ENCODE measurements around the gene RPS27A.

RPS27A gene

GRCh38 chr2:55200416-55200815, 32.1 kb upstream of the RPS27A start:
- Histone ChIP-seq H3K9me3 (ENCODE audit: insufficient read depth, low read length, severe bottlenecking) (peaks cover 6% of the 10 kb centered on the region), H3K9ac (ENCODE audit: low read depth, low read length) (no peak overlapping the region), H3K4me3 (ENCODE audit: low read depth in 1 of 2, low read length in 2 of 2) (no peak overlapping the region), H4K20me1 (ENCODE audit: insufficient read depth, low read length) (no peaks in the 10 kb centered on the region), H3K27ac (ENCODE audit: low read length) (no peak overlapping the region), H3K79me2 (ENCODE audit: insufficient read depth, low read length) (no peaks in the 10 kb centered on the region), H2AFZ (ENCODE audit: low read depth, low read length) (no peak overlapping the region), H3K4me2 (ENCODE audit: insufficient read depth, low read length) (no peak overlapping the region), H3K36me3 (ENCODE audit: insufficient read depth, low read length) (peaks cover 37% of the 10 kb centered on the region; the same call in 1 of the 2 replicates), H3K27me3 (ENCODE audit: insufficient read depth, low read length, poor library complexity) (no peaks in the 10 kb centered on the region), H3K4me1 (ENCODE audit: insufficient read depth, low read length) (no peaks in the 10 kb centered on the region)
- no peak for ATAC-seq (ENCODE audit: insufficient read depth, low read depth)
- TF ChIP-seq CTCF (IDR thresholded peaks at IDR 0.05; ENCODE audit: borderline replicate concordance, extremely low read depth, low read length, poor library complexity, severe bottlenecking) (no peak), EZH2 (IDR thresholded peaks at IDR 0.05; ENCODE audit: borderline replicate concordance, low read depth, low read length, severe bottlenecking) (no peak)
- DNase-seq = no peak

GRCh38 chr2:55204536-55204935, 28.0 kb upstream of the RPS27A start:
- H3K9me3 ChIP-seq (ENCODE audit: insufficient read depth, low read length, severe bottlenecking) = peaks cover 6% of the 10 kb centered on the region
- peaks cover 18% of the 10 kb centered on the region; the same call in 1 of the 2 replicates for H3K36me3 ChIP-seq (ENCODE audit: insufficient read depth, low read length)
- no peak for TF ChIP-seq CTCF (IDR thresholded peaks at IDR 0.05; ENCODE audit: borderline replicate concordance, extremely low read depth, low read length, poor library complexity, severe bottlenecking)
- no peak for TF ChIP-seq EZH2 (IDR thresholded peaks at IDR 0.05; ENCODE audit: borderline replicate concordance, low read depth, low read length, severe bottlenecking)
- DNase-seq (no peak), ATAC-seq (ENCODE audit: insufficient read depth, low read depth) (no peak)
- H4K20me1 ChIP-seq (ENCODE audit: insufficient read depth, low read length) = no peaks in the 10 kb centered on the region
- H3K4me2 ChIP-seq (ENCODE audit: insufficient read depth, low read length) = no peak overlapping the region
- no peaks in the 10 kb centered on the region for H3K27me3 ChIP-seq (ENCODE audit: insufficient read depth, low read length, poor library complexity)
- H3K79me2 ChIP-seq (ENCODE audit: insufficient read depth, low read length) = no peaks in the 10 kb centered on the region
- H3K27ac ChIP-seq (ENCODE audit: low read length) = no peak overlapping the region
- no peaks in the 10 kb centered on the region for H3K4me1 ChIP-seq (ENCODE audit: insufficient read depth, low read length)
- no peak overlapping the region for H3K4me3 ChIP-seq (ENCODE audit: low read depth in 1 of 2, low read length in 2 of 2)
- H3K9ac ChIP-seq (ENCODE audit: low read depth, low read length) = no peak overlapping the region
- no peak overlapping the region for H2AFZ ChIP-seq (ENCODE audit: low read depth, low read length)

- H3K4me2 ChIP-seq (ENCODE audit: insufficient read depth, low read length) = no peak overlapping the region
- no peak overlapping the region for H2AFZ ChIP-seq (ENCODE audit: low read depth, low read length)
- H3K79me2 ChIP-seq (ENCODE audit: insufficient read depth, low read length) = no peaks in the 10 kb centered on the region
- H3K27ac ChIP-seq (ENCODE audit: low read length) = no peak overlapping the region
- H4K20me1 ChIP-seq (ENCODE audit: insufficient read depth, low read length) = no peaks in the 10 kb centered on the region
- H3K9ac ChIP-seq (ENCODE audit: low read depth, low read length) = no peak overlapping the region
- peaks cover 14% of the 10 kb centered on the region; the same call in 1 of the 2 replicates for H3K36me3 ChIP-seq (ENCODE audit: insufficient read depth, low read length)
- H3K9me3 ChIP-seq (ENCODE audit: insufficient read depth, low read length, severe bottlenecking) = peaks cover 6% of the 10 kb centered on the region
- DNase-seq (no peak), ATAC-seq (ENCODE audit: insufficient read depth, low read depth) (no peak)
- H3K27me3 ChIP-seq (ENCODE audit: insufficient read depth, low read length, poor library complexity) = no peaks in the 10 kb centered on the region
- TF ChIP-seq EZH2 (IDR thresholded peaks at IDR 0.05; ENCODE audit: borderline replicate concordance, low read depth, low read length, severe bottlenecking) (no peak), CTCF (IDR thresholded peaks at IDR 0.05; ENCODE audit: borderline replicate concordance, extremely low read depth, low read length, poor library complexity, severe bottlenecking) (no peak)
- H3K4me3 ChIP-seq (ENCODE audit: low read depth in 1 of 2, low read length in 2 of 2) = no peak overlapping the region
- no peaks in the 10 kb centered on the region for H3K4me1 ChIP-seq (ENCODE audit: insufficient read depth, low read length)
Observed at GRCh38 chr2:55204950-55205349, 27.5 kb upstream of the RPS27A start.

GRCh38 chr2:55213822-55214221, 18.7 kb upstream of the RPS27A start:
- TF ChIP-seq EZH2 (IDR thresholded peaks at IDR 0.05; ENCODE audit: borderline replicate concordance, low read depth, low read length, severe bottlenecking) = no peak
- no peak for TF ChIP-seq CTCF (IDR thresholded peaks at IDR 0.05; ENCODE audit: borderline replicate concordance, extremely low read depth, low read length, poor library complexity, severe bottlenecking)
- no peaks in the 10 kb centered on the region for H3K27me3 ChIP-seq (ENCODE audit: insufficient read depth, low read length, poor library complexity)
- H3K4me2 ChIP-seq (ENCODE audit: insufficient read depth, low read length) = no peak overlapping the region
- no peak overlapping the region for H3K27ac ChIP-seq (ENCODE audit: low read length)
- no peak overlapping the region for H2AFZ ChIP-seq (ENCODE audit: low read depth, low read length)
- H4K20me1 ChIP-seq (ENCODE audit: insufficient read depth, low read length) = no peaks in the 10 kb centered on the region
- H3K4me1 ChIP-seq (ENCODE audit: insufficient read depth, low read length) = no peaks in the 10 kb centered on the region
- no peak overlapping the region for H3K4me3 ChIP-seq (ENCODE audit: low read depth in 1 of 2, low read length in 2 of 2)
- DNase-seq (no peak), ATAC-seq (ENCODE audit: insufficient read depth, low read depth) (no peak)
- H3K9ac ChIP-seq (ENCODE audit: low read depth, low read length) = no peak overlapping the region
- H3K9me3 ChIP-seq (ENCODE audit: insufficient read depth, low read length, severe bottlenecking) = no peaks in the 10 kb centered on the region
- H3K36me3 ChIP-seq (ENCODE audit: insufficient read depth, low read length) = no peaks in the 10 kb centered on the region; the same call in 1 of the 2 replicates
- no peaks in the 10 kb centered on the region for H3K79me2 ChIP-seq (ENCODE audit: insufficient read depth, low read length)

Data from DND-41 (cell line).